HCT116 (cell line): Measurements from ENCODE around the gene LSP1.
"Not testable (repeated sequence)": the region's sequence is repeated elsewhere in the genome, so short reads cannot be mapped to it uniquely, and the experiment has no call there.

Source experiments
- CEBPB ChIP-seq: IDR thresholded peaks from 2 replicates; pipeline ENCODE4 v1.6.1; 2012; ENCODE audit warnings: low read depth
- CTCF ChIP-seq, 3 experiments: fragments of 200-600 bp in 1 of 3; sonication (generic) in 1 of 3; IDR thresholded peaks in 2 of 3; conservative IDR thresholded peaks in 1 of 3; 2 replicates each; pipeline ENCODE4 v1.5.1; 2012 to 2017; ENCODE audit warnings: low read depth in 2 of 3, low read length in 2 of 3, antibody characterized with exemption in 1 of 3, borderline replicate concordance in 1 of 3, control low read depth in 1 of 3, mild to moderate bottlenecking in 1 of 3, mixed read lengths in 1 of 3, mixed run types in 1 of 3, moderate library complexity in 1 of 3; ENCODE audit not compliant: insufficient read depth in 1 of 3
- EZH2 ChIP-seq: fragments of 200-600 bp; sonication (generic); IDR thresholded peaks from 2 replicates; pipeline ENCODE4 v1.6.1; 2017; ENCODE audit warnings: antibody characterized with exemption, mixed run types
- EZH2phosphoT487 ChIP-seq: fragments of 200-600 bp; IDR thresholded peaks from 2 replicates; pipeline ENCODE4 v1.6.1; 2018; ENCODE audit warnings: antibody characterized with exemption, borderline replicate concordance
- FOSL1 ChIP-seq: IDR thresholded peaks from 2 replicates; pipeline ENCODE4 v1.6.1; 2012; ENCODE audit warnings: low read depth
- POLR2AphosphoS5 ChIP-seq: IDR thresholded peaks from 2 replicates; pipeline ENCODE4 v1.6.1; 2011; ENCODE audit warnings: mild to moderate bottlenecking, low read depth, low read length, moderate library complexity
- SIN3A ChIP-seq: IDR thresholded peaks from 2 replicates; pipeline ENCODE4 v1.6.1; 2012; ENCODE audit warnings: low read depth
- TF ChIP-seq, protein P1 (sequence below): IDR thresholded peaks from 2 replicates; pipeline ENCODE4 v1.6.1; 2012; ENCODE audit warnings: low read depth
- TF ChIP-seq, protein P2 (sequence below): IDR thresholded peaks from 2 replicates; pipeline ENCODE4 v1.6.1; 2012

GRCh38 chr11:1874441-1875092, 21.7 kb downstream of the LSP1 start:
- not testable (repeated sequence) for TF ChIP-seq CTCF (IDR thresholded peaks at IDR 0.05 in 2 of 3, conservative IDR thresholded peaks at IDR 0.05 in 1 of 3; ENCODE audit: borderline replicate concordance in 1 of 3, insufficient read depth in 1 of 3, low read depth in 2 of 3, low read length in 2 of 3); POLR2AphosphoS5; EZH2phosphoT487; CEBPB; EZH2; SIN3A; FOSL1
- TF ChIP-seq, protein P1, sequence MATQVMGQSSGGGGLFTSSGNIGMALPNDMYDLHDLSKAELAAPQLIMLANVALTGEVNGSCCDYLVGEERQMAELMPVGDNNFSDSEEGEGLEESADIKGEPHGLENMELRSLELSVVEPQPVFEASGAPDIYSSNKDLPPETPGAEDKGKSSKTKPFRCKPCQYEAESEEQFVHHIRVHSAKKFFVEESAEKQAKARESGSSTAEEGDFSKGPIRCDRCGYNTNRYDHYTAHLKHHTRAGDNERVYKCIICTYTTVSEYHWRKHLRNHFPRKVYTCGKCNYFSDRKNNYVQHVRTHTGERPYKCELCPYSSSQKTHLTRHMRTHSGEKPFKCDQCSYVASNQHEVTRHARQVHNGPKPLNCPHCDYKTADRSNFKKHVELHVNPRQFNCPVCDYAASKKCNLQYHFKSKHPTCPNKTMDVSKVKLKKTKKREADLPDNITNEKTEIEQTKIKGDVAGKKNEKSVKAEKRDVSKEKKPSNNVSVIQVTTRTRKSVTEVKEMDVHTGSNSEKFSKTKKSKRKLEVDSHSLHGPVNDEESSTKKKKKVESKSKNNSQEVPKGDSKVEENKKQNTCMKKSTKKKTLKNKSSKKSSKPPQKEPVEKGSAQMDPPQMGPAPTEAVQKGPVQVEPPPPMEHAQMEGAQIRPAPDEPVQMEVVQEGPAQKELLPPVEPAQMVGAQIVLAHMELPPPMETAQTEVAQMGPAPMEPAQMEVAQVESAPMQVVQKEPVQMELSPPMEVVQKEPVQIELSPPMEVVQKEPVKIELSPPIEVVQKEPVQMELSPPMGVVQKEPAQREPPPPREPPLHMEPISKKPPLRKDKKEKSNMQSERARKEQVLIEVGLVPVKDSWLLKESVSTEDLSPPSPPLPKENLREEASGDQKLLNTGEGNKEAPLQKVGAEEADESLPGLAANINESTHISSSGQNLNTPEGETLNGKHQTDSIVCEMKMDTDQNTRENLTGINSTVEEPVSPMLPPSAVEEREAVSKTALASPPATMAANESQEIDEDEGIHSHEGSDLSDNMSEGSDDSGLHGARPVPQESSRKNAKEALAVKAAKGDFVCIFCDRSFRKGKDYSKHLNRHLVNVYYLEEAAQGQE = not testable (repeated sequence)
- TF ChIP-seq, protein P2, sequence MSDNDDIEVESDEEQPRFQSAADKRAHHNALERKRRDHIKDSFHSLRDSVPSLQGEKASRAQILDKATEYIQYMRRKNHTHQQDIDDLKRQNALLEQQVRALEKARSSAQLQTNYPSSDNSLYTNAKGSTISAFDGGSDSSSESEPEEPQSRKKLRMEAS = not testable (repeated sequence)
